NCI-H2171 (cell line): ENCODE data around the gene ZNF772.

Source experiments
- DNase-seq: peaks from one replicate; lab custom pipeline; 2025; lab: John Stamatoyannopoulos, UW

The ZNF772 gene

DNA sequence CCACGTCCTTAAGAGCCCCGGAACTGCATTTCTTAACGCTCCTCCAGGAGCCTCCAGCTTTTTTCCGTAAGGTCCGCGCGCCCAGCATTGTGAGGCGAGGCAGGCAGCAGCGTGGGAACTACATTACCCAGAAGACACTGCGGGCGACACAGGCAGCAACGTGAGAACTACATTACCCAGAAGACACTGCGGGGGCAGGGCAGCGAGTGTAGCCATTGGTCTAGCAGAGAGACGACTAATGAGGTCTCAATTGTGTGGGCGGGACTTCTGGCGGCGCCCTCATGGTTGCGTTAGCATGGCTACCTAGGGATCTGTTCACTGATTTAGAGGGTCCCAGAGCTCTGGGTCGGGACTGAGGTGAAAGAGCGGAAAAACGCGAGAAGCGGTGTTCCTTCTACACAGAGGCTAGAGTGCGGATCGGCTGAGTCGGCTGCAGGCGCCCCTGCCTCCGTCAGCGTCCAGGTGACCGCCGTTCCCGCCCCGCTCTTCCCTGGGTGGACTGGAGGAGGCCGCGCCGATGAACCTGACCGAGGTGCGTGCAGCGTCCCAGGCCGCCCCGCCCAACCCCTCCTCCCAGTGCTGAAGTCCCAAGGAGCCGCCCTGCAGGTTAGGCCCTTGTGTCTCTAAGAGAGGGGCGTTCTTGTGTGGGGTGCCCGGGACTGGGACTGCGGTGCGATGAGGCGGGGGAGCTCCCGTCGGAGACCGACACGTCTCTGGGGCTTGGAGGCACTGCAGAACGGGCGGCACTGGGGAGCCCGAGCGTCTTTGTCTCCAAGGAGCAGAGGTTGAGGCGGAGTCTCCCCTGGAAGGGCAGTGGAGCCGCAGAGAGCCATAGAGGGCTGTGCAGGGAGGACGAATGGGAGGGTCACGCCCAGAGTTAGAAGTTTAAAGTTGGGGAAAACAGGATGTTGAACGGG lies 42.0 kb downstream of the ZNF772 start, which contains the start of gene ZNF749:
TSS of gene ZNF749 (plus strand) at position 264 of the 917 bp plus-strand sequence. CDS start at position 518, 254 bp downstream.
- peak; percentile 98 for DNase-seq

DNA sequence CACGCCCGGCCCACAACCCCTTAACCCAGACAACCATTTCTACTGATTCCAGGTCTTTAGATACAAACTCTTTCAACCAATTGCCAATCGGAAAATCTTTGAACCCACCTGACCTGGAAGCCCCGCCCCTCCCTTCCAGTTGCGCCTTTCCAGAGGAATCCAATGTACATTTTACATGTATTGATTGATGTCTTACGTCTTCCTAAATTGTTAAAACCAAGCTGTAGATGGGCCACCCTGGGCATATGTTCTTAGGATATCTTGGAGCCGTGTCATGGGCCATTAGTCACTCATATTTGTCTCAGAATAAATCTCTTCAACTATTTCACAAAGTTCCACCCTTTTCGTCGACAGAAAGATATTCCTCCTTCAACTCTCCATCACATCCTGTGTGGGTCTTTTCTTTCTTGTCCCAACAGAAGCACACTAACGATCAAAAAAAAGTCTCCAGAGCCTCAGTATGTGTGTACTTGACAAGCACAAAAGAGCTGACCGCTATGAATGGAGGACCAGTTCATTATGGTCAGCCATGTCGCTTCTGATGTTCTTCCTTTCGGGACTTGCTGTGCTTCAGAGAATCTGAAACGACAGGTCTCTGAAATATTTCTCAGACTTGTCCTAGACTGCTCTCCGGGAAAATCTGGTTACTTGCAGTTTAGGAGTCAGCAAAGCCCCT lies 42.8 kb downstream of the ZNF772 start:
- no peak for DNase-seq

DNA sequence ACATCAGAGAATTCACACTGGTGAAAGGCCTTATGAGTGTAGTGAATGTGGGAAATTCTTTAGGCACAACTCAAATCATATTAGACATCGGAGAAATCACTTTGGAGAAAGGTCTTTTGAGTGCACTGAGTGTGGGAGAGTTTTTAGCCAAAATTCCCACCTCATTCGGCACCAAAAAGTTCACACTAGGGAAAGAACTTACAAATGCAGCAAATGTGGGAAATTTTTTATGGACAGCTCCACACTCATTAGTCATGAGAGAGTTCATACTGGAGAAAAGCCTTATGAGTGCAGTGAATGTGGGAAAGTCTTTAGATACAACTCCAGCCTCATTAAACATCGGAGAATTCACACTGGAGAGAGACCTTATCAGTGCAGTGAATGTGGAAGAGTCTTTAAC lies 56.3 kb downstream of the ZNF772 start:
- no peak for DNase-seq

DNA sequence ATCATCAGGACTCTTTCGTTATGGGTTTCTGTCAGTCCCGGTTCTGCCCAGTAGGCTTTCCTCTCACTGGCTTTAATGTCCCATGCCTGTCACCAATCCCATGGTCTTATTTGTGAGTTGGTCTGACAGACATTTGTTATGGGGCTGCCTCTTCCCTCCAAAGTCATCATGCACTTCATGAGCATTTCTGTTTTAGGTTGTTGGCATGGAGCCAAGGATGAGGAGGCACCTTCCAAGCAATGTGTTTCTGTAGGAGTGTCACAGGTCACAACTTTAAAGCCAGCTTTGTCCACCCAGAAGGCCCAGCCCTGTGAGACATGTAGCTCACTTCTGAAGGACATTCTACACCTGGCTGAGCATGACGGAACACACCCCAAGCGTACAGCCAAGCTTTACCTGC lies 57.9 kb downstream of the ZNF772 start:
- DNase-seq: no peak
